Measurements from ENCODE around the gene MLIP. TPM values are rescaled to one million over a fixed set of nuclear protein-coding genes. Genes with fewer than 3 reads are reported as not detected.

Gene MLIP
- polyA plus RNA-seq, 2 of the 4 experiments (the other 2 are of a cell fraction) = 0.08 TPM; not detected in 1

DNA sequence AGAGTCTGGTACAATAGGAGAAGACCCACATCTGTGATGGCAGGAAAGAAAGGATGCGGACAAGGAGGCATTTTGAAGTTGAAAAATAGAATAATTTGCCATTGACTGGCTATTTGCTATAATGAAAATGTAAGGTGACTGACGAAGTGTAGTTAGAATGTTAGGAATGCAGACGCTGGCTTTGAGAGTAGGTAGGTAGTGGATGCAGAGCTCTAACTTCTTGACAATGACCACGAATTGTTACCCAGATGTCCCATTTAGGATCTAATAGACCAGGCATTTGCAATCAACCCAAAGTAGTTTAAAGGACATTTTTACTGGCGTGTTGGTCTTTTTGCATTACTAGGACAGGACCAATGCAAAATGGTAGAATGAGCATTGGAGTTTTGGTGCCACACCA, 14.2 kb downstream of the MLIP start:
- POLR2A ChIA-PET = no interaction called here
- no peak for ATAC-seq
- no peak for TF ChIP-seq JUN (IDR thresholded peaks at IDR 0.05)
- TF ChIP-seq SMC3 (IDR thresholded peaks at IDR 0.05) = no peak
- TF ChIP-seq, protein P1, sequence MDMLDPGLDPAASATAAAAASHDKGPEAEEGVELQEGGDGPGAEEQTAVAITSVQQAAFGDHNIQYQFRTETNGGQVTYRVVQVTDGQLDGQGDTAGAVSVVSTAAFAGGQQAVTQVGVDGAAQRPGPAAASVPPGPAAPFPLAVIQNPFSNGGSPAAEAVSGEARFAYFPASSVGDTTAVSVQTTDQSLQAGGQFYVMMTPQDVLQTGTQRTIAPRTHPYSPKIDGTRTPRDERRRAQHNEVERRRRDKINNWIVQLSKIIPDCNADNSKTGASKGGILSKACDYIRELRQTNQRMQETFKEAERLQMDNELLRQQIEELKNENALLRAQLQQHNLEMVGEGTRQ (IDR thresholded peaks at IDR 0.05) = no peak
- no peak for TF ChIP-seq HOXB5 (CRISPR knock-in tag; IDR thresholded peaks at IDR 0.05)
- TF ChIP-seq EHF (CRISPR knock-in tag; IDR thresholded peaks at IDR 0.05) = no peak
- no peak for TF ChIP-seq TP53 (CRISPR knock-in tag; IDR thresholded peaks at IDR 0.05)
- TF ChIP-seq, protein P2, sequence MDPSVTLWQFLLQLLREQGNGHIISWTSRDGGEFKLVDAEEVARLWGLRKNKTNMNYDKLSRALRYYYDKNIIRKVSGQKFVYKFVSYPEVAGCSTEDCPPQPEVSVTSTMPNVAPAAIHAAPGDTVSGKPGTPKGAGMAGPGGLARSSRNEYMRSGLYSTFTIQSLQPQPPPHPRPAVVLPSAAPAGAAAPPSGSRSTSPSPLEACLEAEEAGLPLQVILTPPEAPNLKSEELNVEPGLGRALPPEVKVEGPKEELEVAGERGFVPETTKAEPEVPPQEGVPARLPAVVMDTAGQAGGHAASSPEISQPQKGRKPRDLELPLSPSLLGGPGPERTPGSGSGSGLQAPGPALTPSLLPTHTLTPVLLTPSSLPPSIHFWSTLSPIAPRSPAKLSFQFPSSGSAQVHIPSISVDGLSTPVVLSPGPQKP (IDR thresholded peaks at IDR 0.05; ENCODE audit: low read depth, low read length) = no peak
- TF ChIP-seq GATA3 (IDR thresholded peaks at IDR 0.05; ENCODE audit: borderline replicate concordance) = no peak
- TF ChIP-seq RFX5 (IDR thresholded peaks at IDR 0.05) = no peak
- TF ChIP-seq RAD21 (conservative IDR thresholded peaks at IDR 0.05 in 1 of 2, IDR thresholded peaks at IDR 0.05 in 1 of 2) = no peak
- TF ChIP-seq HEYL (CRISPR knock-in tag; IDR thresholded peaks at IDR 0.05) = no peak
- TF ChIP-seq FOSB (CRISPR knock-in tag; IDR thresholded peaks at IDR 0.05) = no peak
- no peak for TF ChIP-seq NFE2L2 (conservative IDR thresholded peaks at IDR 0.05; ENCODE audit: low read length)
- TF ChIP-seq, protein P3, sequence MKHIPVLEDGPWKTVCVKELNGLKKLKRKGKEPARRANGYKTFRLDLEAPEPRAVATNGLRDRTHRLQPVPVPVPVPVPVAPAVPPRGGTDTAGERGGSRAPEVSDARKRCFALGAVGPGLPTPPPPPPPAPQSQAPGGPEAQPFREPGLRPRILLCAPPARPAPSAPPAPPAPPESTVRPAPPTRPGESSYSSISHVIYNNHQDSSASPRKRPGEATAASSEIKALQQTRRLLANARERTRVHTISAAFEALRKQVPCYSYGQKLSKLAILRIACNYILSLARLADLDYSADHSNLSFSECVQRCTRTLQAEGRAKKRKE (CRISPR knock-in tag; IDR thresholded peaks at IDR 0.05; ENCODE audit: low read depth) = no peak
- H3K4me1 ChIP-seq = no peaks in the 10 kb centered on the region
- H3K4me3 ChIP-seq = no peak overlapping the region
- no peak for FAIRE-seq
- 30% methylated on average over 5 of the region's 5 CpGs for WGBS (ENCODE audit: missing lambda C conversion rate)
- CTCF ChIA-PET = no interaction called here
- H3K4me2 ChIP-seq = no peak overlapping the region
- H3K9me3 ChIP-seq = no peaks in the 10 kb centered on the region
- H3K27ac ChIP-seq = no peak overlapping the region
- no peak for DNase-seq (ENCODE audit: low read depth in 1 of 2, low spot score in 1 of 2)

DNA sequence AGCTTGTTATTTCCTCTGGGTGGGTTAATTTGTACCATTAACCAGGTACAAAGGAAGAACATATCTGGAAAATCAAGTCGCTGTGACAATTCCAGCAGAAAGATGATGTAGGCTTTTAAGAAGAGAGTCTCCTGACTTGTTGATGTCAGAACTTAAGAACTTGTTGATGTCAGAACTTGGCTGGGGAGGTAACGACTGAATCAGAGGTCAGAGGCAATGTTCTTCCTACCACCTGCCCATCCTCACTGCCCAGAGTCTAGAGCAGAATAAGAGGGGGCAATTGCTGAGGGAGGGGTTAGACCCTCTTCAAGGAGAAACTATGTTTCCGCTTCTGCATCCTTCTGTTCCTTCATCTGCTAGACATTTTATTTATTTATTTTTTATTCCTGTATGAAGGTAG, 18.9 kb downstream of the MLIP start:
- Histone ChIP-seq H3K27ac (no peak overlapping the region), H3K4me1 (peaks cover 5% of the 10 kb centered on the region; the same call in 2 of the 3 replicates), H3K4me3 (no peak overlapping the region), H3K4me2 (no peak overlapping the region), H3K9me3 (no peaks in the 10 kb centered on the region)
- POLR2A ChIA-PET = no interaction called here
- ATAC-seq (no peak), DNase-seq (ENCODE audit: low read depth in 1 of 2, low spot score in 1 of 2) (no peak), FAIRE-seq (no peak)
- TF ChIP-seq, protein P1 (IDR thresholded peaks at IDR 0.05) = no peak
- TF ChIP-seq HOXA7 (CRISPR knock-in tag; IDR thresholded peaks at IDR 0.05) (no peak), POLR2A (IDR thresholded peaks at IDR 0.05; ENCODE audit: low read length) (no peak), POLR2AphosphoS2 (conservative IDR thresholded peaks at IDR 0.05; ENCODE audit: low read length) (no peak), HEYL (CRISPR knock-in tag; IDR thresholded peaks at IDR 0.05) (no peak), CBX8 (IDR thresholded peaks at IDR 0.05) (no peak), HOXB13 (CRISPR knock-in tag; IDR thresholded peaks at IDR 0.05; ENCODE audit: low read depth) (no peak)
- TF ChIP-seq, protein P4, sequence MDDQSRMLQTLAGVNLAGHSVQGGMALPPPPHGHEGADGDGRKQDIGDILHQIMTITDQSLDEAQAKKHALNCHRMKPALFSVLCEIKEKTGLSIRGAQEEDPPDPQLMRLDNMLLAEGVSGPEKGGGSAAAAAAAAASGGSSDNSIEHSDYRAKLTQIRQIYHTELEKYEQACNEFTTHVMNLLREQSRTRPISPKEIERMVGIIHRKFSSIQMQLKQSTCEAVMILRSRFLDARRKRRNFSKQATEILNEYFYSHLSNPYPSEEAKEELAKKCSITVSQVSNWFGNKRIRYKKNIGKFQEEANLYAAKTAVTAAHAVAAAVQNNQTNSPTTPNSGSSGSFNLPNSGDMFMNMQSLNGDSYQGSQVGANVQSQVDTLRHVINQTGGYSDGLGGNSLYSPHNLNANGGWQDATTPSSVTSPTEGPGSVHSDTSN (IDR thresholded peaks at IDR 0.05) = no peak
- TF ChIP-seq, protein P3 (CRISPR knock-in tag; IDR thresholded peaks at IDR 0.05; ENCODE audit: low read depth) = no peak
- 41% methylated on average over 3 of the region's 3 CpGs for WGBS (ENCODE audit: missing lambda C conversion rate)
- CTCF ChIA-PET = interaction anchor here (0.8 kb wide), 1 partner anchor 143 kb away, joined by 3 read pairs; no protein-coding TSS in a partner anchor
